K562 (cell line): ENCODE results near the gene ZNF410. TPM values are rescaled to one million over a fixed set of nuclear protein-coding genes. Genes with fewer than 3 reads are reported as not detected.
"Not testable (repeated sequence)": the region's sequence is repeated elsewhere in the genome, so short reads cannot be mapped to it uniquely, and the experiment has no call there.

Experiments
- ATAC-seq: fragments of 200-7000 bp; cut with Tn5 transposase; 3 replicates; pipeline ENCODE4 v1.9.1; 2020; ENCODE audit warnings: moderate library complexity
- BruUV-seq: library from RNA; stranded (reverse); fragments of 400-500 nt; replicated peaks from 2 replicates; lab custom pipeline; 2021; lab: Mats Ljungman, UMichigan
- CTCF ChIA-PET: fragments of 300-600 bp; formaldehyde crosslinking; extraction: SDS; loops from one replicate; lab custom pipeline; 2021; ENCODE audit warnings: low intra/inter-chr PET ratio; lab: Yijun Ruan, JAX
- POLR2A ChIA-PET: fragments of 300-600, 350-650 bp; sonication (Branson Sonifier 250); formaldehyde crosslinking; extraction: SDS; loops from one replicate; lab custom pipeline; 2021; ENCODE audit warnings: antibody characterized with exemption, inconsistent platforms; lab: Yijun Ruan, JAX
- DNase-seq, 4 experiments: peaks; one replicate each; pipeline versions ENCODE4 v3.0.0 to v3.0.0-alpha.2; 2011 to 2018; ENCODE audit warnings: low spot score in 3 of 4, mixed read lengths in 3 of 4; ENCODE audit errors: extremely low read depth in 1 of 4
- FAIRE-seq: peaks from 2 replicates; lab custom pipeline; 2011; peaks lifted over from hg19 to GRCh38; lab: Jason Lieb, UNC
- H2AFZ ChIP-seq: 2 replicates; pipeline ENCODE4 v1.6.0; 2011; ENCODE audit warnings: low read depth, low read length, control low read depth, inconsistent platforms
- H3K27ac ChIP-seq: fragments of 200-600 bp; 3 replicates; pipeline ENCODE4 v1.8.0; 2011; ENCODE audit warnings: low read depth, mild to moderate bottlenecking, control low read depth, inconsistent platforms, low read length, moderate library complexity, mixed read lengths; ENCODE audit errors: extremely low read depth
- H3K27me3 ChIP-seq, 2 experiments: fragments of 300-600 bp in 1 of 2; 2 replicates in 1 of 2; 3 replicates in 1 of 2; pipeline versions ENCODE4 v1.6.0 to v1.8.0; 2011; ENCODE audit warnings: inconsistent platforms in 2 of 2, low read length in 2 of 2, mild to moderate bottlenecking in 1 of 2, mixed read lengths in 1 of 2, moderate library complexity in 1 of 2; ENCODE audit not compliant: control insufficient read depth in 2 of 2, insufficient read depth in 2 of 2
- H3K36me3 ChIP-seq: fragments of 300-600 bp; 3 replicates; pipeline ENCODE4 v1.8.0; 2011; ENCODE audit warnings: mild to moderate bottlenecking, low read length, inconsistent platforms; ENCODE audit not compliant: control insufficient read depth, insufficient read depth
- H3K4me1 ChIP-seq, 2 experiments: fragments of 200-600 bp in 1 of 2; replicated peaks in 1 of 2; 2 replicates in 1 of 2; 3 replicates in 1 of 2; pipeline versions ENCODE4 v1.5.1 to v1.8.0; 2011; ENCODE audit warnings: inconsistent platforms in 2 of 2, low read length in 2 of 2, mild to moderate bottlenecking in 1 of 2, mixed read lengths in 1 of 2, moderate library complexity in 1 of 2; ENCODE audit not compliant: control insufficient read depth in 2 of 2, insufficient read depth in 2 of 2
- H3K4me2 ChIP-seq: 2 replicates; pipeline ENCODE4 v1.6.1; 2011; ENCODE audit warnings: low read length, control low read depth, inconsistent platforms, mixed read lengths; ENCODE audit not compliant: insufficient read depth
- H3K4me3 ChIP-seq: fragments of 200-600 bp; sonication (generic), shearing (Covaris generic); 2 replicates; pipeline ENCODE4 v1.5.1; 2016; ENCODE audit warnings: control low read depth, inconsistent platforms
- H3K79me2 ChIP-seq: fragments of 200-600 bp; 3 replicates; pipeline ENCODE4 v1.8.0; 2011; ENCODE audit warnings: low read length, inconsistent platforms; ENCODE audit not compliant: control insufficient read depth, insufficient read depth
- H3K9ac ChIP-seq, 2 experiments: 2 replicates each; pipeline versions ENCODE4 v1.6.0 to v1.6.1; 2011; ENCODE audit warnings: low read depth in 2 of 2, low read length in 2 of 2, control low read depth in 1 of 2, inconsistent platforms in 1 of 2, mild to moderate bottlenecking in 1 of 2, mixed read lengths in 1 of 2; ENCODE audit not compliant: insufficient read depth in 1 of 2
- H3K9me1 ChIP-seq: one replicate; pipeline ENCODE4 v1.6.0; 2011; ENCODE audit warnings: inconsistent platforms, mild to moderate bottlenecking, low read length, moderate library complexity; ENCODE audit not compliant: control insufficient read depth, insufficient read depth
- H3K9me3 ChIP-seq: replicated peaks from 2 replicates; pipeline ENCODE4 v1.5.1; 2011; ENCODE audit warnings: low read depth, low read length, inconsistent platforms; ENCODE audit not compliant: control insufficient read depth, insufficient read depth
- H4K20me1 ChIP-seq: replicated peaks from 2 replicates; pipeline ENCODE4 v1.6.1; 2011; ENCODE audit warnings: low read length, inconsistent platforms, mixed read lengths; ENCODE audit not compliant: control insufficient read depth, insufficient read depth
- ATF6 ChIP-seq: sonication (generic); formaldehyde crosslinking; IDR thresholded peaks from 2 replicates; pipeline ENCODE4 v1.4.0; 2020; ENCODE audit warnings: mild to moderate bottlenecking, missing genetic modification reagents
- FOXA1 ChIP-seq: fragments of 450-650 bp; IDR thresholded peaks from 2 replicates; pipeline ENCODE4 v1.6.1; 2016; ENCODE audit warnings: mild to moderate bottlenecking, borderline replicate concordance
- KHSRP ChIP-seq: fragments of 450-650 bp; IDR thresholded peaks from 2 replicates; pipeline ENCODE4 v1.6.1; 2017
- MLLT1 ChIP-seq, 2 experiments: fragments of 450-650 bp; IDR thresholded peaks; 2 replicates each; pipeline ENCODE4 v1.6.1; 2016
- PHF21A ChIP-seq: fragments of 450-650 bp; IDR thresholded peaks from 2 replicates; pipeline ENCODE4 v1.6.1; 2017; ENCODE audit warnings: low read depth, borderline replicate concordance
- PKNOX1 ChIP-seq: fragments of 450-650 bp; IDR thresholded peaks from 2 replicates; pipeline ENCODE4 v1.6.1; 2016
- THRAP3 ChIP-seq: fragments of 450-650 bp; IDR thresholded peaks from 2 replicates; pipeline ENCODE4 v1.6.1; 2016; ENCODE audit warnings: mild to moderate bottlenecking, inconsistent platforms, borderline replicate concordance
- THRB ChIP-seq: fragments of 450-650 bp; formaldehyde crosslinking; conservative IDR thresholded peaks from 2 replicates; pipeline ENCODE4 v1.4.0; 2022; ENCODE audit warnings: mild to moderate bottlenecking, missing genetic modification characterization
- ZZZ3 ChIP-seq: fragments of 450-650 bp; IDR thresholded peaks from 2 replicates; pipeline ENCODE4 v1.6.1; 2016; ENCODE audit warnings: antibody characterized with exemption, mild to moderate bottlenecking, moderate library complexity
- WGBS: fragments of 100-300 bp; shearing (Covaris generic); methylation state at CpG from one replicate; pipeline ENCODE4 v1.1.6; 2016; ENCODE audit warnings: low coverage, mixed read lengths; ENCODE audit not compliant: insufficient coverage; ENCODE audit errors: missing lambda C conversion rate; 5-methylcytosine and 5-hydroxymethylcytosine counted together
- in situ Hi-C: fragments of 300-500 bp; cut with MboI; formaldehyde crosslinking; loops from 4 replicates; pipeline ENCODE4 v1.15.0; 2018; ENCODE audit warnings: inconsistent platforms, mixed read lengths
- intact Hi-C: fragments of 100-400 bp; cut with micrococcal nuclease; formaldehyde crosslinking; loops from 2 replicates; pipeline ENCODE4 v1.14.2; 2022
- polyA plus RNA-seq, 8 experiments: library from polyadenylated mRNA; depleted of rRNA in 4 of 8; stranded (reverse) in 5 of 8; unstranded in 3 of 8; fragments of >200 nt; fragmentation: Nextera tagmentation in 2 of 8; fragmentation: Illumina TruSeq in 1 of 8; extraction: Ambion mirVana in 2 of 8; extraction: Trizol in 1 of 8; gene quantifications; 2 replicates each; pipeline versions ENCODE4 v1.2.1 to v1.2.3, GENCODE V29; 2011 to 2014; ENCODE audit warnings: inconsistent platforms in 1 of 8, missing spikeins in 1 of 8
- total RNA-seq, 7 experiments: library from RNA; depleted of rRNA in 6 of 7; stranded (reverse); fragments of >200 nt in 6 of 7; fragmentation: Illumina TruSeq in 2 of 7; extraction: Trizol in 2 of 7; gene quantifications; 2 replicates each; pipeline versions ENCODE4 v1.2.1 to v1.2.3, GENCODE V29; 2011 to 2021; ENCODE audit warnings: low replicate concordance in 1 of 7

ZNF410 gene
- total and polyA plus RNA-seq, 9 of the 15 experiments (the other 6 are each of a cell fraction or from before 2014, with no cell fraction given), result 20.5 to 64.8 (median 38.7) TPM

- no peak for TF ChIP-seq PKNOX1
- no peak for TF ChIP-seq MLLT1 (IDR thresholded peaks at IDR 0.05)
- TF ChIP-seq ATF6 (CRISPR knock-in tag), result no peak
- TF ChIP-seq PHF21A, result no peak
- no peak for TF ChIP-seq KHSRP
- no peak for TF ChIP-seq ZZZ3
- no peak for TF ChIP-seq THRB
- TF ChIP-seq FOXA1, result no peak
- no peak for TF ChIP-seq THRAP3
Measured at GRCh38 chr14:73916324-73916723, 29.7 kb downstream of the ZNF410 start (continued).

GRCh38 chr14:73919457-73919856, 32.8 kb downstream of the ZNF410 start:
- DNase-seq, H3K79me2 ChIP-seq, CTCF ChIA-PET, H3K27ac ChIP-seq, in situ Hi-C loops, POLR2A ChIA-PET, FAIRE-seq, intact Hi-C loops, H4K20me1 ChIP-seq, H3K9ac ChIP-seq, H2AFZ ChIP-seq, H3K4me1 ChIP-seq, H3K4me3 ChIP-seq, H3K9me1 ChIP-seq, H3K9me3 ChIP-seq, H3K4me2 ChIP-seq, ATAC-seq, BruUV-seq, H3K27me3 ChIP-seq: not testable (repeated sequence)
- H3K36me3 ChIP-seq, result peaks cover 62% of the 10 kb centered on the region; the same call in 2 of the 3 replicates
- 97% methylated on average over 2 of the region's 2 CpGs for WGBS
